Measurements from ENCODE around the gene SYPL2. TPM values are rescaled to one million over a fixed set of nuclear protein-coding genes. Genes with fewer than 3 reads are reported as not detected.
A peak's percentile ranks its signal among the peaks of the same experiment; 100 is the strongest.

The SYPL2 gene
- total RNA-seq, 1 donor from 2014 or later: 5.7 TPM

GRCh38 chr1:109517337-109517736 is 51.0 kb downstream of the SYPL2 start:
- no peak for DNase-seq

GRCh38 chr1:109521002-109521951 is 54.9 kb downstream of the SYPL2 start:
- DNase-seq: peak; percentile 53

- no peak for DNase-seq
Measured at GRCh38 chr1:109522026-109522425, 55.7 kb downstream of the SYPL2 start.

- no peak for DNase-seq
Measured at GRCh38 chr1:109523706-109524105, 57.4 kb downstream of the SYPL2 start.

GRCh38 chr1:109527098-109527811 is 60.9 kb downstream of the SYPL2 start:
- no peak for DNase-seq

GRCh38 chr1:109527846-109528695 is 61.7 kb downstream of the SYPL2 start:
- DNase-seq: no peak

- no peak for DNase-seq
Measured at GRCh38 chr1:109528712-109529111, 62.4 kb downstream of the SYPL2 start.

- no peak for DNase-seq
Measured at GRCh38 chr1:109529881-109530456, 63.6 kb downstream of the SYPL2 start.

GRCh38 chr1:109530457-109531087 is 64.2 kb downstream of the SYPL2 start:
- DNase-seq: peak; percentile 39

- DNase-seq: no peak
Measured at GRCh38 chr1:109531380-109531779, 65.0 kb downstream of the SYPL2 start.

Other genes with a start within 250 kb of the SYPL2 start
- 22.4 TPM for gene CELSR2, start 217.0 kb upstream of the SYPL2 start, total RNA-seq
- gene PSRC1, start 183.4 kb upstream of the SYPL2 start, total RNA-seq: 5.0 TPM
- gene MYBPHL, start 159.5 kb upstream of the SYPL2 start, total RNA-seq: not detected
- 30.9 TPM for gene SORT1, start 68.6 kb upstream of the SYPL2 start, total RNA-seq
- gene PSMA5, start 40.1 kb upstream of the SYPL2 start, total RNA-seq: 24.6 TPM
- 2.6 TPM for gene ATXN7L2, start 17.4 kb downstream of the SYPL2 start, total RNA-seq
- gene CYB561D1, start 27.5 kb downstream of the SYPL2 start, total RNA-seq: 4.1 TPM
- 3.5 TPM for gene AMIGO1, start 43.2 kb downstream of the SYPL2 start, total RNA-seq
- under 0.01 TPM for gene GPR61, start 73.3 kb downstream of the SYPL2 start, total RNA-seq
- gene GNAI3, start 82.1 kb downstream of the SYPL2 start, total RNA-seq: 11.8 TPM
- gene GNAT2, start 153.1 kb downstream of the SYPL2 start, total RNA-seq: not detected
- 29.9 TPM for gene AMPD2, start 153.3 kb downstream of the SYPL2 start, total RNA-seq
- gene GSTM4, start 189.6 kb downstream of the SYPL2 start, total RNA-seq: 10.2 TPM
- gene GSTM2, start 201.5 kb downstream of the SYPL2 start, total RNA-seq: 68.4 TPM
- gene GSTM1, start 221.3 kb downstream of the SYPL2 start, total RNA-seq: not detected
- gene GSTM5, start 245.7 kb downstream of the SYPL2 start, total RNA-seq: 12.3 TPM